GM18951 (cell line): Measurements from ENCODE around the gene ANKRD45.
"Not testable (repeated sequence)": the region's sequence is repeated elsewhere in the genome, so short reads cannot be mapped to it uniquely, and the experiment has no call there.

Experiments
- POLR2A ChIP-seq: IDR thresholded peaks from 4 replicates; pipeline ENCODE4 v1.6.1; 2011; ENCODE audit warnings: mild to moderate bottlenecking; ENCODE audit not compliant: insufficient read length, insufficient read depth; ENCODE audit errors: extremely low read depth
- in situ Hi-C: fragments of 300-500 bp; cut with MboI; formaldehyde crosslinking; loops from one replicate; pipeline ENCODE4 v1.12.0; 2022; ENCODE audit warnings: low sequenced_read_pairs, mixed read lengths, inconsistent platforms; ENCODE audit not compliant: unreplicated experiment

The ANKRD45 gene

GRCh38 chr1:173666646-173667045 is 3.0 kb downstream of the ANKRD45 start:
- TF ChIP-seq POLR2A = no peak
- in situ Hi-C loops = no loop called here

DNA sequence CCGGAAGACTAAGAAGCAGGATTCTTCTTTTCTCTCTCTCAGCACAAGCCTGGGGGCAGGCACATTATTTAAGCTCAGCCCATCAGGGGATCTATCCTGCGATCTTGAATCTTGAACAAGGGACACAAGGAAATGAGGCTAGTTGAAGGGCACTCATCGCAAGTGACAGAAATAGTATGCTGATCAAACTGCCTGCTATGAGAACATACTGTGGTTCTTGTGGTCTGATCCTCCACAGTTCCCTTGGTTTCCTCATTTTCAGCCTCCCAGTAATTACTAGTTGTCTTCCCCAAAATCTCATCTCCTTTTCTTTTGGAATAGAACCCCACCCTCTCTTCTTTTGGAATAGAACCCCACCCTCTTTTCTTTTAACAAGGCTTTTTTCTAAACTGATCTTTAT is 6.5 kb downstream of the ANKRD45 start:
- in situ Hi-C loops = no loop called here
- TF ChIP-seq POLR2A = no peak

GRCh38 chr1:173661763-173662162 is 7.9 kb downstream of the ANKRD45 start:
- in situ Hi-C loops = no loop called here
- no peak for TF ChIP-seq POLR2A

- TF ChIP-seq POLR2A = no peak
- in situ Hi-C loops = no loop called here
These were observed 8.4 kb downstream of the ANKRD45 start for GRCh38 chr1:173661271-173661670.

DNA sequence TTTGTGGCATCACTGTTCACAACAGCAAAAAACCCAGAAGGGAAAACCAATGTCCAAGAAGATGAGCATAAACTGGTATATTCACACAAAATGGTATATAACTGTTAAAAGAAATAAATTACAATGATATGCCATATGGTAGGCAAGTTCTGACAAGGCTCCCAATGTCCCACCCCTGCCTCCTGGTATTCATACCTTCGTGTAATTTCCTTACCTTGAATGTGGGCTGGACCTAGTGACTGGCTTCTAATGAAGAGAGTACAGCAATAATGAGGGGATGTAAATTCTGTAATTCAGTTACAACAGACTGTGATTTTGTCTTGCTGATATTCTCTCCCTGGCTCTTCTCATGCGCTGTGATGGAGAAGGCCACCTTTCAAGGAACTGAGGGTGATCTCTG is 9.3 kb downstream of the ANKRD45 start:
- in situ Hi-C loops = no loop called here

DNA sequence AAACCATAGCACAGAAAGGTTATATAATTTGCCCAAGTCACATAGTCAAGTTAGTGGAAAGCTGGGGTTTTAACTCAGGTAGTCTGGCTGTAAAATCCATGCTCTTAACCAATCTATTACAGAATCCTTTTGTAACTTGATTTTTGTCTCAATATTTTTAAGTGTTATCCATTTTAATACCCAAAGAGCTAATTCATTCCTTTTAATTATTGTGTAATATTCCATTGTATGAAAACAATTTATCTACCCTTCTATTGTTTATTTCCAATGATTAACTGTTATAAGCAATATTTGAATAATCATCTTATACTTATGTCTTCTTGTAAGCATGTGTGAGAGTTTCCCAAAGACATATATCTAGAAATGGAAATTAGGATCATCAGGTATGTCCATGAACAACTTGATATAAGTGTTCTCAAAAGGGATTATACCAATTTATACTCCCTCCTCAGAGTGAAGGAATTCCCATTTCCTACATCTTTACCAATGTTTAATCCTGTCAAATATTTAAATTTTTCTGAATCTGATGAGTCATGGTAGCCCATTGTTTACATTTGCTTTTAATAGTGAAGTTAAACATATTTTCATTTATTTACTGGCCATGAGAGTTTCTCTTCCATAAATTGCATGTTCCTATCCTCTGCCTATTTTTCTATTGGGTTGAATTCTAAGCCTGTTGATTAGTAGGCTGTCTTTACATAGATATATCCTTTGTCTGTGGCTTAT is 20.6 kb downstream of the ANKRD45 start:
- in situ Hi-C loops = no loop called here
- TF ChIP-seq POLR2A = no peak

More for the DNA sequence above, 9.3 kb downstream of the ANKRD45 start:
- no peak for TF ChIP-seq POLR2A

GRCh38 chr1:173646656-173647055 is 23.0 kb downstream of the ANKRD45 start:
- no peak for TF ChIP-seq POLR2A
- in situ Hi-C loops = no loop called here

DNA sequence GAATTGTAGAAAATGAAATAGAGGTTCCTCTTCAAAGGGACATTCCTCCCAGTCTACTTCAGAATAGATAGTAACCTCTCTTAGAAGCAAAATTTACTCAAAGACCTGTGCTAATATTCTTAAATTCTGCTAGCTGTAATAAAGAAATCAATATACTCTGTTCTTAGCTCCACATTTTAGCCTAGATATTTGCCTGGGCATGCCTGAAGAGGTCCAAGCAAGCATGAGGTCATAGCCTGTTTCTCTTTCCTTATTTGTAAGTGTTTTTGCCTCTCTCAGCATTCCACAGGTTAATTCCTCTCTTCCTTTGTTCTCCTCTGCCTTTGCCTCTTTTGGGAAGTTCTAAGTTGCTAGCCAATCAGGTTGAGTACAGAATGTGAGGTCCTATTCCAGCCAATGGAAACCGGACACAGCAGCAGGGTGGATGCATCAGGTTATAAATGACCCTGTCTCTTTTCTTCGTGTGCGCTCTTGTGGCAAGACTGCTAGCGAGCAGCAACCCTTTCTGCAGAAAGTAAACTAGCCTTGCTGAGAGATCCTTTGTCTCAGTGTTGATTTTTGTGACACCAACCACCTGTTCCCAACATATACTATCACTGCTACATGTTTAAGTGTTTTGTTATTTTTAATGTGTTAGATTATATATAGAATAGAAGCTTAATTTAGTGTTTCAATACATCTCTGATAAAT is 27.1 kb downstream of the ANKRD45 start:
- in situ Hi-C loops = not testable (repeated sequence)

DNA sequence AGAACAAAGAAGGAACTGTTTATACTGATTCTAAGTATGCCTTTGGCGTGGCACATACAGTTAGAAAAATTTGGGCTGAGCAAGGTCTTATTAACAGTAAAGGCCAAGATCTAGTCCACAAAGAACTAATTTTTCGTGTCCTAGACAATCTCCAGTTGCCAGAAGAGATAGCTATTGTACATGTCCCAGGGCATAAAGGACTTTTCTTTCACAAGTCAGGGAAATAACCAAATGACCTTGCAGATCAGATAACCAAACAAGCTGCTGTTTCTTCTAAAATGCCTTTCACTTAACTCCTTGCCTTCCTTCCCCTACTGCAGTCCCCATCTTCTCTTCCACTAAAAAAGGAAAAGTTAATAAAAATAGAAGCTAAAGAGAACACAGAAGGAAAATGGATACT is 30.5 kb downstream of the ANKRD45 start:
- in situ Hi-C loops = no loop called here
- TF ChIP-seq POLR2A = no peak

- in situ Hi-C loops = no loop called here
- no peak for TF ChIP-seq POLR2A
These were observed 31.3 kb downstream of the ANKRD45 start for GRCh38 chr1:173638043-173639021.

DNA sequence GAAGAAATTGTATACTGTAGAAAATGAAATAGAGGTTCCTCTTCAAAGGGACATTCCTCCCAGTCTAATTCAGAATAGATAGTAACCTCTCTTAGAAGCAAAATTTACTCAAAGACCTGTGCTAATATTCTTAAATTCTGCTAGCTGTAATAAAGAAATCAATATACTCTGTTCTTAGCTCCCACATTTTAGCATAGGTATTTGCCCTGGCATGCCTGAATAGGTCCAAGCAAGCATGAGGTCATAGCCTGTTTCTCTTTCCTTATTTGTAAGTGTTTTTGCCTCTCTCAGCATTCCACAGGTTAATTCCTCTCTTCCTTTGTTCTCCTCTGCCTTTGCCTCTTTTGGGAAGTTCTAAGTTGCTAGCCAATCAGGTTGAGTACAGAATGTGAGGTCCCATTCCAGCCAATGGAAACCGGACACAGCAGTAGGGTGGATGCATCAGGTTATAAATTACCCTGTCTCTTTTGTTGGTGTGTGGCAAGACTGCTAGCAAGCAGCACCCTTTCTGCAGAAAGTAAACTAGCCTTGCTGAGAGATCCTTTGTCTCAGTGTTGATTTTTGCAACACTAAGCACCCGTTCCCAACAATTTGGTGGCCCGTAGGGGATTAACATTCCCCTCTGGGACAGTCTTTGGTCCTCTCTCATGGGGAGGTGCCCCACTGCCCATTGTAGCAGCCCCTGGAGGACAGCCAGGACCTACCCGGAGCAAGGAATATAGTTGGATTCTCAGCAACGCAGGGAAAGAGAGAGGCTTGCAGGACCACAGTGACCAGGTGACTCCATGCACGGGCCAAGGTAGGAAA is 32.2 kb downstream of the ANKRD45 start:
- in situ Hi-C loops = not testable (repeated sequence)

DNA sequence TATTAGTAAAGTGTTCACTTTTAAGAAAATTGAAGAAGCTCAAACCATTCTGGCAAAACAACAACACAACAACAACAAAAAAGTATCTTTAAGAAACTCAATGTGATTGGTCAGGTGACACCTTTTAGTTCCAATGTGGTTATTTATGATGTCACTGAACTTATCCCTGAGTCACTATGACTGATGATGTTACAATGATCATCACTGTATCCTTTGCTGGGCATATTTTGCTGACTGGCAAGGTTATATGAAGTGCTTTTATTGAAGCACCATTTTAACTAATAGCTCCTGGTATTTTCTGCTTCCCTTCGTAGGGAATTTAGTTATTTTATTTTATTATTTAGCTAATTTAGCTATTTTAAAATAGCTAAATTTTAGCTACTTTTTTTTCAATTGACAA is 34.5 kb downstream of the ANKRD45 start, which contains the start of gene TEX50:
Gene TEX50 (plus strand): TSS at position 223 of the 400 bp plus-strand sequence. CDS start 184 bp downstream, outside the sequence.
- in situ Hi-C loops = no loop called here
- no peak for TF ChIP-seq POLR2A
